CD4-positive, alpha-beta memory T cell (primary cell): ENCODE measurements around the gene ARID5B. TPM values are rescaled to one million over a fixed set of nuclear protein-coding genes. Genes with fewer than 3 reads are reported as not detected.
A peak's percentile ranks its signal among the peaks of the same experiment; 100 is the strongest.

Experiments
- CTCF ChIA-PET: fragments of 350-600 bp; sonication (Branson Sonifier 250); formaldehyde crosslinking; loops from one replicate; lab custom pipeline; 2021; ENCODE audit warnings: inconsistent platforms; ENCODE audit not compliant: partially characterized antibody; lab: Charles Lee
- POLR2A ChIA-PET: fragments of 350-600 bp; sonication (Branson Sonifier 250); formaldehyde crosslinking; loops from one replicate; lab custom pipeline; 2021; ENCODE audit not compliant: partially characterized antibody; lab: Charles Lee
- DNase-seq, 5 donors: peaks; one replicate each; pipeline versions ENCODE4 v3.0.0 to v3.0.0-alpha.2; 2020 to 2022; ENCODE audit warnings: mixed read lengths in 1 of 5
- H3K27ac ChIP-seq: one replicate; pipeline ENCODE4 v1.7.0; 2013; ENCODE audit warnings: low read depth, low read length
- H3K27me3 ChIP-seq: 2 replicates; pipeline ENCODE4 v1.7.0; 2013; ENCODE audit warnings: mild to moderate bottlenecking, low read length, moderate library complexity; ENCODE audit not compliant: insufficient read depth
- H3K36me3 ChIP-seq: 2 replicates; pipeline ENCODE4 v1.7.0; 2013; ENCODE audit warnings: mild to moderate bottlenecking, low read length, moderate library complexity; ENCODE audit not compliant: insufficient read depth
- H3K4me1 ChIP-seq: 2 replicates; pipeline ENCODE4 v1.7.0; 2013; ENCODE audit warnings: mild to moderate bottlenecking, low read length, moderate library complexity; ENCODE audit not compliant: insufficient read depth
- H3K4me3 ChIP-seq, 2 donors: one replicate each; pipeline ENCODE4 v1.7.0; 2013; ENCODE audit warnings: low read length in 2 of 2, mild to moderate bottlenecking in 1 of 2
- H3K9me3 ChIP-seq, 2 donors: one replicate each; pipeline ENCODE4 v1.7.0; 2013; ENCODE audit warnings: low read length in 2 of 2, control low read depth in 1 of 2; ENCODE audit not compliant: control insufficient read depth in 1 of 2
- H3K27ac Mint-ChIP-seq, 7 donors: one replicate each; pipeline ENCODE4 v1.8.0; 2020 to 2021; ENCODE audit warnings: mixed read lengths in 7 of 7, mild to moderate bottlenecking in 6 of 7, inconsistent platforms in 3 of 7, moderate library complexity in 3 of 7
- H3K27me3 Mint-ChIP-seq, 2 donors: one replicate each; pipeline ENCODE4 v1.8.0; 2020 to 2021; ENCODE audit warnings: mixed read lengths in 2 of 2
- H3K36me3 Mint-ChIP-seq, 2 donors: one replicate each; pipeline ENCODE4 v1.8.0; 2020 to 2021; ENCODE audit warnings: mixed read lengths in 2 of 2, inconsistent platforms in 1 of 2, mild to moderate bottlenecking in 1 of 2
- H3K4me1 Mint-ChIP-seq, 4 donors: one replicate each; pipeline ENCODE4 v1.8.0; 2020 to 2021; ENCODE audit warnings: mixed read lengths in 4 of 4, mild to moderate bottlenecking in 1 of 4
- H3K4me3 Mint-ChIP-seq, 8 donors: one replicate each; pipeline ENCODE4 v1.8.0; 2020 to 2021; ENCODE audit warnings: mixed read lengths in 8 of 8, mild to moderate bottlenecking in 7 of 8, moderate library complexity in 6 of 8, inconsistent platforms in 3 of 8
- H3K9me3 Mint-ChIP-seq, 8 donors: one replicate each; pipeline ENCODE4 v1.8.0; 2020 to 2021; ENCODE audit warnings: mixed read lengths in 8 of 8, mild to moderate bottlenecking in 5 of 8, inconsistent platforms in 3 of 8, moderate library complexity in 1 of 8
- intact Hi-C: fragments of 100-400 bp; cut with micrococcal nuclease; formaldehyde crosslinking; loops from one replicate; pipeline ENCODE4 v1.15.1; 2023
- polyA plus RNA-seq, 2 donors: library from polyadenylated mRNA; unstranded; fragments of 300-500 nt; fragmentation: Illumina TruSeq; gene quantifications; one replicate each; pipeline ENCODE4 v1.2.3, GENCODE V29; 2021
- total RNA-seq, 2 experiments: library from RNA; stranded (reverse); gene quantifications; one replicate each; pipeline ENCODE4 v1.2.3, GENCODE V29; 2021

The ARID5B gene
- total and polyA plus RNA-seq, 4 experiments from 2014 or later, result 30.9 to 49.6 (median 41.9) TPM

DNA sequence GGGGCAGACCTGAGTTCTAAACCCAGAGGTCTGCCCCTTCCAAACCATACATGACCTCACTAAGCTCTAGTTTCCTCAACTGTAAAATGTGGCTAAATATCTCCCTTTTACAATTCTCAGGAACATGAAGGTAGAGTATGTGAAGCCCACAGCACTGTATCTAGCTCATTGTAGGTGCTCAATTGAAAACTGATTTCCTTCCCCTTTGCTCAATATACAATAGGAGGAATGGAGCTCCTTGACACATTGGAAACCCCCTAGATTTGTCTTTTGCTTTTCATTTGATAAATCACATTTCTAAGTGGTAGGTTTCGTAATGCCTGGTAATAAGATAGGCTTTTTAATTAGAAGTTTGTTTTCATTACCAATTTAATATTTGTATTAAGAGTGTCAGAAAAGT, 153.3 kb downstream of the ARID5B start:
- Mint-ChIP-seq H3K36me3 (peaks cover 72 to 85% of the 10 kb centered on the region in 2 donors), H3K9me3 (peaks cover 0 to 2% (median 0%) of the 10 kb centered on the region in 8 donors), H3K4me1 (peaks cover 55 to 98% (median 83%) of the 10 kb centered on the region in 4 donors), H3K4me3 (peak overlapping the region; percentile 57 to 93 (median 75)), H3K27me3 (no peaks in the 10 kb centered on the region), H3K27ac (peak overlapping the region; percentile 62 to 100 (median 93))
- peaks cover 42% of the 10 kb centered on the region for H3K36me3 ChIP-seq
- ChIA-PET POLR2A (interaction anchor here (0.6 to 3.4 kb wide), 14 partner anchors 11 to 193 kb away, joined by 3 to 20 read pairs (median 6); no protein-coding TSS in a partner anchor), CTCF (interaction anchor here (1.0 to 3.3 kb wide), 5 partner anchors 14 to 190 kb away, joined by 3 to 45 read pairs (median 10); no protein-coding TSS in a partner anchor)
- DNase-seq, result peak in 2 of 5 donors; percentile 24 to 49
- peaks cover 86% of the 10 kb centered on the region for H3K4me1 ChIP-seq
- peak overlapping the region; percentile 50 for H3K27ac ChIP-seq
- intact Hi-C loops, result no loop called here
- H3K9me3 ChIP-seq, result no peaks in the 10 kb centered on the region
- no peaks in the 10 kb centered on the region for H3K27me3 ChIP-seq
- peak overlapping the region in 1 of 2 donors; percentile 39 for H3K4me3 ChIP-seq

- no peaks in the 10 kb centered on the region for H3K27me3 ChIP-seq
- peak overlapping the region; percentile 39 to 93 (median 67) for H3K4me3 Mint-ChIP-seq
- no peak overlapping the region for H3K4me3 ChIP-seq
- no peaks in the 10 kb centered on the region for H3K9me3 ChIP-seq
- peaks cover 100% of the 10 kb centered on the region for H3K4me1 ChIP-seq
- intact Hi-C loops, result no loop called here
- H3K27me3 Mint-ChIP-seq, result no peaks in the 10 kb centered on the region
- ChIA-PET POLR2A (interaction anchor here (0.6 to 10.2 kb wide), 8 partner anchors 9 to 183 kb away, joined by 3 to 86 read pairs (median 4); no protein-coding TSS in a partner anchor), CTCF (interaction anchor here (0.8 to 3.6 kb wide), 8 partner anchors 13 to 210 kb away, joined by 3 to 21 read pairs (median 4); no protein-coding TSS in a partner anchor)
- peaks cover 60 to 96% (median 88%) of the 10 kb centered on the region in 4 donors for H3K4me1 Mint-ChIP-seq
- no peak overlapping the region for H3K27ac ChIP-seq
- H3K9me3 Mint-ChIP-seq, result peaks cover 0 to 2% (median 0%) of the 10 kb centered on the region in 8 donors
- peaks cover 50% of the 10 kb centered on the region for H3K36me3 ChIP-seq
- peak in 1 of 5 donors; percentile 15 for DNase-seq
- H3K36me3 Mint-ChIP-seq, result peaks cover 84 to 87% of the 10 kb centered on the region in 2 donors
- peak overlapping the region; percentile 62 to 100 (median 92) for H3K27ac Mint-ChIP-seq
Observed at GRCh38 chr10:62056219-62056618, 154.7 kb downstream of the ARID5B start.

- ChIA-PET POLR2A (interaction anchor here (0.9 to 10.2 kb wide), 8 partner anchors 9 to 183 kb away, joined by 3 to 86 read pairs (median 3); no protein-coding TSS in a partner anchor), CTCF (interaction anchor here (1.2 to 3.6 kb wide), 7 partner anchors 13 to 209 kb away, joined by 3 to 21 read pairs (median 3); no protein-coding TSS in a partner anchor)
- Mint-ChIP-seq H3K27me3 (no peaks in the 10 kb centered on the region), H3K36me3 (peaks cover 84 to 87% of the 10 kb centered on the region in 2 donors), H3K4me3 (peak overlapping the region in 5 of 8 donors; percentile 48 to 93 (median 57)), H3K27ac (peak overlapping the region in 6 of 7 donors; percentile 61 to 100 (median 92)), H3K9me3 (peaks cover 0 to 2% (median 0%) of the 10 kb centered on the region in 8 donors), H3K4me1 (peaks cover 62 to 98% (median 89%) of the 10 kb centered on the region in 4 donors)
- intact Hi-C loops, result no loop called here
- H3K4me3 ChIP-seq, result no peak overlapping the region
- peaks cover 50% of the 10 kb centered on the region for H3K36me3 ChIP-seq
- H3K27me3 ChIP-seq, result no peaks in the 10 kb centered on the region
- H3K27ac ChIP-seq, result no peak overlapping the region
- no peak for DNase-seq
- no peaks in the 10 kb centered on the region for H3K9me3 ChIP-seq
- H3K4me1 ChIP-seq, result peaks cover 100% of the 10 kb centered on the region
Observed at GRCh38 chr10:62056698-62057097, 155.2 kb downstream of the ARID5B start.

DNA sequence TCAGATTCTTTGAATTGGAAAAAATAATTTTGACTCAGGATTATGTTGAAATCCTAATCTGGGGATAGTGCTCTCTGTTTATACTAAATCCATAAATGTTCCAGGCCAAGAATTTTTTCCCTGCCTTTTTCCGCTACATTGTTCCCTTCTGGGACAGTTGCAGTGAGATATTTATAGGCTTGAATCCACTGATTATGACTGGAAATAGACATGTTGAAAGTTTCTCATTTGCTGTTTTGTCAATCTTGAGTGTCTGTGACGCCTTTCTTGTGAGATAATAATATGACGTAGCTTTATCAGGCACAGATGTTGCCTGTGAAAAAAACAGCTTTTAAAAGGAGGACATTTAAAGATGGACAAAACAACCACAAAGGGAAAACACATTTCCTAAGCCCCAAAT, 155.9 kb downstream of the ARID5B start:
- Mint-ChIP-seq H3K36me3 (peaks cover 87 to 92% of the 10 kb centered on the region in 2 donors), H3K4me3 (peak overlapping the region in 4 of 8 donors; percentile 44 to 70 (median 52)), H3K4me1 (peaks cover 66 to 98% (median 91%) of the 10 kb centered on the region in 4 donors), H3K9me3 (peaks cover 0 to 2% (median 0%) of the 10 kb centered on the region in 8 donors), H3K27me3 (no peaks in the 10 kb centered on the region), H3K27ac (peak overlapping the region in 6 of 7 donors; percentile 60 to 93 (median 81))
- Histone ChIP-seq H3K36me3 (peaks cover 45% of the 10 kb centered on the region), H3K27me3 (no peaks in the 10 kb centered on the region), H3K27ac (no peak overlapping the region), H3K4me3 (no peak overlapping the region), H3K9me3 (no peaks in the 10 kb centered on the region), H3K4me1 (peaks cover 100% of the 10 kb centered on the region)
- no peak for DNase-seq
- CTCF ChIA-PET, result interaction anchor here (1.2 to 3.6 kb wide), 5 partner anchors 12 to 160 kb away, joined by 3 to 21 read pairs (median 3); no protein-coding TSS in a partner anchor
- POLR2A ChIA-PET, result interaction anchor here (0.9 to 10.2 kb wide), 4 partner anchors 10 to 158 kb away, joined by 3 to 86 read pairs (median 3); no protein-coding TSS in a partner anchor
- intact Hi-C loops, result no loop called here

DNA sequence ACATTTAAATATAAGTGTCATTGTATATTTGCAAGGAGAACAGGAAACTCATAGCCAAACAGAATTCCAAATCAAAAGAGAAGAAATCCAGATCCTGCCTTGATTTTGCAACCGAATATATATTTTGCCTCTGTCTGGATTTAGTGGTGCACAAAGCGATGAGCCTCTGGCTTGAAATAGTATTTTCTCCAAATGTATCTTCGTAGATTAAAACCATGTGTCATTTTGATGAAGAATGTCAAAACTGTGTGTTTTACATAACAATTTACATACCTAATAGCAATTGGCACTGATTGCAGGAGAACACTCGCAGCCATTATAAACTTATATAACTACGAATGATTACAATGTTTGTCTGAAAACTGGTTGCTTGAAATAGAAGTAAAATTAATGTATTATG, 156.4 kb downstream of the ARID5B start:
- Histone ChIP-seq H3K4me1 (peaks cover 100% of the 10 kb centered on the region), H3K36me3 (peaks cover 45% of the 10 kb centered on the region), H3K9me3 (no peaks in the 10 kb centered on the region), H3K27ac (no peak overlapping the region), H3K4me3 (no peak overlapping the region), H3K27me3 (no peaks in the 10 kb centered on the region)
- peaks cover 64 to 98% (median 90%) of the 10 kb centered on the region in 4 donors for H3K4me1 Mint-ChIP-seq
- H3K9me3 Mint-ChIP-seq, result peaks cover 0 to 2% (median 0%) of the 10 kb centered on the region in 8 donors
- POLR2A ChIA-PET, result interaction anchor here (1.2 to 10.2 kb wide), 2 partner anchors 11 to 22 kb away, joined by 3 to 86 read pairs; no protein-coding TSS in a partner anchor
- peak overlapping the region in 3 of 8 donors; percentile 36 to 70 (median 44) for H3K4me3 Mint-ChIP-seq
- no peak for DNase-seq
- intact Hi-C loops, result no loop called here
- H3K27ac Mint-ChIP-seq, result peak overlapping the region in 3 of 7 donors; percentile 79 to 92 (median 83)
- peaks cover 87 to 92% of the 10 kb centered on the region in 2 donors for H3K36me3 Mint-ChIP-seq
- CTCF ChIA-PET, result interaction anchor here (1.4 to 3.6 kb wide), 4 partner anchors 8 to 161 kb away, joined by 3 to 21 read pairs (median 6); no protein-coding TSS in a partner anchor
- H3K27me3 Mint-ChIP-seq, result no peaks in the 10 kb centered on the region

GRCh38 chr10:62058476-62058875, 157.0 kb downstream of the ARID5B start:
- POLR2A ChIA-PET, result interaction anchor here (0.8 to 10.2 kb wide), 4 partner anchors 11 to 157 kb away, joined by 3 to 86 read pairs (median 4); partner anchors contain the start of gene ARID5B

More at GRCh38 chr10:62058476-62058875, 157.0 kb downstream of the ARID5B start:
- DNase-seq, result no peak
- no peak overlapping the region for H3K4me3 ChIP-seq
- peaks cover 60 to 98% (median 89%) of the 10 kb centered on the region in 4 donors for H3K4me1 Mint-ChIP-seq
- peaks cover 87 to 92% of the 10 kb centered on the region in 2 donors for H3K36me3 Mint-ChIP-seq
- H3K4me3 Mint-ChIP-seq, result peak overlapping the region in 3 of 8 donors; percentile 22 to 67 (median 43)
- no peak overlapping the region for H3K27ac ChIP-seq
- H3K9me3 Mint-ChIP-seq, result peaks cover 0 to 2% (median 0%) of the 10 kb centered on the region in 8 donors
- CTCF ChIA-PET, result interaction anchor here (0.7 to 3.6 kb wide), 5 partner anchors 9 to 186 kb away, joined by 3 to 21 read pairs (median 4); no protein-coding TSS in a partner anchor
- H3K9me3 ChIP-seq, result no peaks in the 10 kb centered on the region
- peak overlapping the region in 4 of 7 donors; percentile 16 to 80 (median 72) for H3K27ac Mint-ChIP-seq
- H3K27me3 ChIP-seq, result no peaks in the 10 kb centered on the region
- intact Hi-C loops, result no loop called here
- H3K4me1 ChIP-seq, result peaks cover 100% of the 10 kb centered on the region
- H3K36me3 ChIP-seq, result peaks cover 46% of the 10 kb centered on the region
- H3K27me3 Mint-ChIP-seq, result no peaks in the 10 kb centered on the region
